T follicular helper cell (primary cell): ENCODE measurements around the gene HAND2.

Source experiments
- DNase-seq: peaks from one replicate; pipeline ENCODE4 v3.0.0-alpha.2; 2020; ENCODE audit warnings: low read depth

HAND2 gene

GRCh38 chr4:173520921-173521466 is 9.0 kb downstream of the HAND2 start:
- DNase-seq: no peak

- DNase-seq: no peak
These were observed 10.6 kb downstream of the HAND2 start for GRCh38 chr4:173519111-173520101.

- no peak for DNase-seq
These were observed 11.5 kb downstream of the HAND2 start for GRCh38 chr4:173518425-173519102.

GRCh38 chr4:173517781-173518424 is 12.1 kb downstream of the HAND2 start:
- no peak for DNase-seq

- DNase-seq: no peak
These were observed 13.2 kb downstream of the HAND2 start for GRCh38 chr4:173516621-173517524.

GRCh38 chr4:173515458-173515857 is 14.6 kb downstream of the HAND2 start:
- DNase-seq: no peak

GRCh38 chr4:173514641-173515217 is 15.3 kb downstream of the HAND2 start:
- DNase-seq: no peak

- no peak for DNase-seq
These were observed 16.4 kb downstream of the HAND2 start for GRCh38 chr4:173513651-173514050.

- DNase-seq: no peak
These were observed 18.2 kb downstream of the HAND2 start for GRCh38 chr4:173511787-173512361.

- DNase-seq: no peak
These were observed 20.7 kb downstream of the HAND2 start for GRCh38 chr4:173509036-173510001.

GRCh38 chr4:173508386-173509035 is 21.5 kb downstream of the HAND2 start:
- no peak for DNase-seq

GRCh38 chr4:173507471-173508385 is 22.3 kb downstream of the HAND2 start:
- no peak for DNase-seq

- DNase-seq: no peak
These were observed 23.3 kb downstream of the HAND2 start for GRCh38 chr4:173506597-173507211.

GRCh38 chr4:173505924-173506518 is 24.0 kb downstream of the HAND2 start:
- no peak for DNase-seq

- no peak for DNase-seq
These were observed 25.9 kb downstream of the HAND2 start for GRCh38 chr4:173504181-173504503.

GRCh38 chr4:173503330-173504180 is 26.5 kb downstream of the HAND2 start:
- no peak for DNase-seq
